Lower leg skin (tissue), 4 donors: Measurements from ENCODE around the gene GNAS. TPM values are rescaled to one million over a fixed set of nuclear protein-coding genes. Genes with fewer than 3 reads are reported as not detected.

Source experiments
- DNase-seq, 2 donors: peaks; one replicate each; pipeline ENCODE4 v3.0.0-alpha.2; 2019; ENCODE audit warnings: low spot score in 2 of 2
- H3K4me3 ChIP-seq: fragments of 200-600 bp; sonication (generic); 2 replicates; pipeline ENCODE4 v1.5.1; 2017; ENCODE audit warnings: mild to moderate bottlenecking, low read depth; ENCODE audit not compliant: poor library complexity, severe bottlenecking
- POLR2A ChIP-seq, 2 donors: fragments of 450-650 bp; IDR thresholded peaks; one replicate each; pipeline ENCODE4 v1.6.1; 2016 to 2017; ENCODE audit warnings: antibody characterized with exemption in 2 of 2, mild to moderate bottlenecking in 1 of 2, moderate library complexity in 1 of 2
- whole genome bisulfite sequencing, 2 donors: methylation state at CpG; one replicate each; pipeline ENCODE4 v1.1.5; 2018; 5-methylcytosine and 5-hydroxymethylcytosine counted together
- intact Hi-C: fragments of 100-400 bp; cut with DNase I; formaldehyde crosslinking; loops from one replicate; pipeline ENCODE4 v1.15.0; 2023; ENCODE audit warnings: low total_unique reads
- total RNA-seq, 4 donors: library from RNA; depleted of rRNA; stranded (reverse); fragments of >200 nt; gene quantifications; one replicate each; pipeline ENCODE4 v1.1.0, GENCODE V29; 2016
- TF ChIP-seq, protein P1 (sequence below), 3 donors: fragments of 450-650 bp; IDR thresholded peaks; one replicate each; pipeline ENCODE4 v1.5.1; 2016; ENCODE audit warnings: antibody characterized with exemption in 3 of 3, mild to moderate bottlenecking in 3 of 3, moderate library complexity in 2 of 3

GNAS gene
- total RNA-seq, 4 donors from 2014 or later: 335 to 473 (median 391) TPM

- DNase-seq: no peak
- 74 to 77% methylated on average over 5 to 6 of the region's 6 CpGs for WGBS, 2 donors
- TF ChIP-seq, protein P1, sequence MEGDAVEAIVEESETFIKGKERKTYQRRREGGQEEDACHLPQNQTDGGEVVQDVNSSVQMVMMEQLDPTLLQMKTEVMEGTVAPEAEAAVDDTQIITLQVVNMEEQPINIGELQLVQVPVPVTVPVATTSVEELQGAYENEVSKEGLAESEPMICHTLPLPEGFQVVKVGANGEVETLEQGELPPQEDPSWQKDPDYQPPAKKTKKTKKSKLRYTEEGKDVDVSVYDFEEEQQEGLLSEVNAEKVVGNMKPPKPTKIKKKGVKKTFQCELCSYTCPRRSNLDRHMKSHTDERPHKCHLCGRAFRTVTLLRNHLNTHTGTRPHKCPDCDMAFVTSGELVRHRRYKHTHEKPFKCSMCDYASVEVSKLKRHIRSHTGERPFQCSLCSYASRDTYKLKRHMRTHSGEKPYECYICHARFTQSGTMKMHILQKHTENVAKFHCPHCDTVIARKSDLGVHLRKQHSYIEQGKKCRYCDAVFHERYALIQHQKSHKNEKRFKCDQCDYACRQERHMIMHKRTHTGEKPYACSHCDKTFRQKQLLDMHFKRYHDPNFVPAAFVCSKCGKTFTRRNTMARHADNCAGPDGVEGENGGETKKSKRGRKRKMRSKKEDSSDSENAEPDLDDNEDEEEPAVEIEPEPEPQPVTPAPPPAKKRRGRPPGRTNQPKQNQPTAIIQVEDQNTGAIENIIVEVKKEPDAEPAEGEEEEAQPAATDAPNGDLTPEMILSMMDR (IDR thresholded peaks at IDR 0.05): no peak
- TF ChIP-seq POLR2A (IDR thresholded peaks at IDR 0.05): no peak
- intact Hi-C loops: loop anchor here (10.0 kb wide), 1 partner anchor 619 kb away; no protein-coding TSS in a partner anchor
- H3K4me3 ChIP-seq: no peak overlapping the region
These were observed 950 bp downstream of the GNAS start for GRCh38 chr20:58853466-58853865.

GRCh38 chr20:58853976-58854637 lies 1.6 kb downstream of the GNAS start:
- no peak overlapping the region for H3K4me3 ChIP-seq
- no peak for TF ChIP-seq POLR2A (IDR thresholded peaks at IDR 0.05)
- TF ChIP-seq, protein P1 (IDR thresholded peaks at IDR 0.05): no peak
- DNase-seq: no peak
- WGBS, 2 donors: 49 to 66% methylated on average over 30 to 35 of the region's 63 CpGs
- intact Hi-C loops: loop anchor here (10.0 kb wide), 1 partner anchor 619 kb away; no protein-coding TSS in a partner anchor

DNA sequence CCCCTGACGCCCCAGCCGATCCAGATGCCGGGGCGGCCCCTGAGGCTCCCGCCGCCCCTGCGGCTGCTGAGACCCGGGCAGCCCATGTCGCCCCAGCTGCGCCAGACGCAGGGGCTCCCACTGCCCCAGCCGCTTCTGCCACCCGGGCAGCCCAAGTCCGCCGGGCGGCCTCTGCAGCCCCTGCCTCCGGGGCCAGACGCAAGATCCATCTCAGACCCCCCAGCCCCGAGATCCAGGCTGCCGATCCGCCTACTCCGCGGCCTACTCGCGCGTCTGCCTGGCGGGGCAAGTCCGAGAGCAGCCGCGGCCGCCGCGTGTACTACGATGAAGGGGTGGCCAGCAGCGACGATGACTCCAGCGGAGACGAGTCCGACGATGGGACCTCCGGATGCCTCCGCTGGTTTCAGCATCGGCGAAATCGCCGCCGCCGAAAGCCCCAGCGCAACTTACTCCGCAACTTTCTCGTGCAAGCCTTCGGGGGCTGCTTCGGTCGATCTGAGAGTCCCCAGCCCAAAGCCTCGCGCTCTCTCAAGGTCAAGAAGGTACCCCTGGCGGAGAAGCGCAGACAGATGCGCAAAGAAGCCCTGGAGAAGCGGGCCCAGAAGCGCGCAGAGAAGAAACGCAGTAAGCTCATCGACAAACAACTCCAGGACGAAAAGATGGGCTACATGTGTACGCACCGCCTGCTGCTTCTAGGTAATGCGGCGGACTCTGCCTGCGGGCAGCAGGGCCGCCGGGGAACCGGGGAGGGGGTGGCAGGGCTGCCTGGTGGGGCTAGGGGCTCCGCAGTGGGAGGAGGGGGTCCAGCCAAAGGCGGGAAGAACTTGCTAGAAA lies 2.3 kb downstream of the GNAS start:
- DNase-seq: no peak
- WGBS, 2 donors: 47 to 57% methylated on average over 48 to 51 of the region's 75 CpGs

GRCh38 chr20:58855506-58856389 lies 3.2 kb downstream of the GNAS start:
- H3K4me3 ChIP-seq: no peak overlapping the region
- peak; percentile 39 to 85 for DNase-seq
- intact Hi-C loops: loop anchor here (10.0 kb wide), 1 partner anchor 621 kb away; no protein-coding TSS in a partner anchor
- 34 to 35% methylated on average over 47 to 52 of the region's 57 CpGs for WGBS, 2 donors
- TF ChIP-seq, protein P1 (IDR thresholded peaks at IDR 0.05): no peak
- TF ChIP-seq POLR2A (IDR thresholded peaks at IDR 0.05): no peak

More for the DNA sequence above, 2.3 kb downstream of the GNAS start:
- intact Hi-C loops: loop anchor here (10.0 kb wide), 1 partner anchor 620 kb away; no protein-coding TSS in a partner anchor
- TF ChIP-seq POLR2A (IDR thresholded peaks at IDR 0.05): no peak
- TF ChIP-seq, protein P1 (IDR thresholded peaks at IDR 0.05): no peak
- H3K4me3 ChIP-seq: no peak overlapping the region

DNA sequence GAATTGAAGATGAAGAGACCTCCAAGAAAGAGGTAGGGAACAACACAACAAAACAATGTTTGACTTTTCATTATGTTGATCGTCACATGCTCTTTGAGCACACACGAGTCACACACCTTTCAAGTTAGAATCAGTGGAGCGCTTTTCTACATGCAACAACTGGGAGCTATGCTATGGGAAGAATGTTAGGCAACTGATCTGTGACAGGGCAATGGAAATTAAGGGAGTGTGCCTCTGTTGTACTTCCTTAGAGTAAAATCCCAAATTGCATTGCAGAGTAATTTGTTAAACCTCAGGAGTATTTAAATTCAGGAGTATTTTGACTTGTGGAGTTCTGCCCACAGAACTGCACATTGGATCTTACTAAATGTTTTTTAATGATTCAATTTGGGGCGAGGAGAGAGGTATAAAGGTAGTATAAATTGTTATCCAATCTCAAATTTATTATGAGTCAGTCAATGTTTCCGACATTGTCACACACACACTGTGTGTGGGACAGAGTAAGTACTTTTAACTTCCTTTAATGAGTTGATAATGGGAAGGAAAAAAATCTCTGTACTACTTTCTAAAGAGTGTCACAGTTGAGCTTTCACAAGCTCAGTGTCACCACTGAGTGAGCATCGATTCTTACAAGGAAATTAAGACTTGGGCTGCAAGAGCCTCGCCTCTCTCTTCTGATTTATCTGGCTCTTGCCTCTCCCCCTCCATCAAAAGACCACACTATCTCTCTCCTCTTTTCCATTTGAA lies 10.7 kb downstream of the GNAS start:
- H3K4me3 ChIP-seq: no peak overlapping the region
- WGBS, 2 donors: 86% methylated on average over 7 of the region's 7 CpGs
- intact Hi-C loops: no loop called here
- no peak for DNase-seq
- TF ChIP-seq, protein P1 (IDR thresholded peaks at IDR 0.05): no peak
- TF ChIP-seq POLR2A (IDR thresholded peaks at IDR 0.05): no peak
